Suprapubic skin (tissue), 4 donors: Measurements from ENCODE around the gene FSCN2. TPM values are rescaled to one million over a fixed set of nuclear protein-coding genes. Genes with fewer than 3 reads are reported as not detected.
"Not testable (repeated sequence)": the region's sequence is repeated elsewhere in the genome, so short reads cannot be mapped to it uniquely, and the experiment has no call there.

Experiments
- DNase-seq, 2 donors: peaks; one replicate each; pipeline ENCODE4 v3.0.0-alpha.2; 2019; ENCODE audit warnings: low spot score in 2 of 2
- H3K27ac ChIP-seq: fragments of 200-600 bp; sonication (generic); one replicate; pipeline ENCODE4 v1.5.1; 2019
- H3K27me3 ChIP-seq: fragments of 200-600 bp; sonication (generic); one replicate; pipeline ENCODE4 v1.5.1; 2019
- H3K36me3 ChIP-seq: fragments of 200-600 bp; sonication (generic); one replicate; pipeline ENCODE4 v1.5.1; 2019
- H3K4me1 ChIP-seq: fragments of 200-600 bp; sonication (generic); one replicate; pipeline ENCODE4 v1.5.1; 2019
- H3K4me3 ChIP-seq: fragments of 200-600 bp; sonication (generic); one replicate; pipeline ENCODE4 v1.5.1; 2019; ENCODE audit warnings: mild to moderate bottlenecking
- H3K9me3 ChIP-seq: fragments of 200-600 bp; sonication (generic); one replicate; pipeline ENCODE4 v1.5.1; 2019
- EP300 ChIP-seq: sonication (generic); formaldehyde crosslinking; IDR thresholded peaks from one replicate; pipeline ENCODE4 v1.6.1; 2017; ENCODE audit warnings: antibody characterized with exemption
- POLR2A ChIP-seq, 2 donors: fragments of 450-650 bp; IDR thresholded peaks; one replicate each; pipeline ENCODE4 v1.6.1; 2017; ENCODE audit warnings: antibody characterized with exemption in 2 of 2, mild to moderate bottlenecking in 2 of 2, moderate library complexity in 2 of 2
- POLR2AphosphoS5 ChIP-seq, 3 donors: sonication (generic); formaldehyde crosslinking; IDR thresholded peaks; one replicate each; pipeline ENCODE4 v1.6.1; 2017; ENCODE audit warnings: antibody characterized with exemption in 3 of 3
- WGBS: methylation state at CpG from one replicate; pipeline ENCODE4 v1.1.5; 2018; 5-methylcytosine and 5-hydroxymethylcytosine counted together
- total RNA-seq, 4 donors: library from RNA; depleted of rRNA; stranded (reverse); fragments of >200 nt; gene quantifications; one replicate each; pipeline ENCODE4 v1.1.0, GENCODE V29; 2016
- TF ChIP-seq, protein P1 (sequence below), 2 donors: fragments of 200-600 bp in 1 of 2; fragments of 450-650 bp in 1 of 2; sonication (generic) in 1 of 2; IDR thresholded peaks; one replicate each; pipeline ENCODE4 v1.5.1; 2016 to 2019; ENCODE audit warnings: antibody characterized with exemption in 2 of 2, mild to moderate bottlenecking in 1 of 2, moderate library complexity in 1 of 2

FSCN2 gene
- total RNA-seq, 4 donors from 2014 or later = 0.52 to 4.7 (median 3.3) TPM

DNA sequence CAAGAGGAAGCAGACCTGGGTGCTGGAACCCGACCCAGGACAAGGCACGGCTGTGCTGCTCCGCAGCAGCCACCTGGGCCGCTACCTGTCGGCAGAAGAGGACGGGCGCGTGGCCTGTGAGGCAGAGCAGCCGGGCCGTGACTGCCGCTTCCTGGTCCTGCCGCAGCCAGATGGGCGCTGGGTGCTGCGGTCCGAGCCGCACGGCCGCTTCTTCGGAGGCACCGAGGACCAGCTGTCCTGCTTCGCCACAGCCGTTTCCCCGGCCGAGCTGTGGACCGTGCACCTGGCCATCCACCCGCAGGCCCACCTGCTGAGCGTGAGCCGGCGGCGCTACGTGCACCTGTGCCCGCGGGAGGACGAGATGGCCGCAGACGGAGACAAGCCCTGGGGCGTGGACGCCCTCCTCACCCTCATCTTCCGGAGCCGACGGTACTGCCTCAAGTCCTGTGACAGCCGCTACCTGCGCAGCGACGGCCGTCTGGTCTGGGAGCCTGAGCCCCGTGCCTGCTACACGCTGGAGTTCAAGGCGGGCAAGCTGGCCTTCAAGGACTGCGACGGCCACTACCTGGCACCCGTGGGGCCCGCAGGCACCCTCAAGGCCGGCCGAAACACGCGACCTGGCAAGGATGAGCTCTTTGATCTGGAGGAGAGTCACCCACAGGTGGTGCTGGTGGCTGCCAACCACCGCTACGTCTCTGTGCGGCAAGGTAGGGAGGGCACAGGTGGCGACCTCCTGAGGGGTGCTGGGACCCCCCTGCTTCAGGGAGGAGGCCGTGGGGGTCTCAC is 667 bp downstream of the FSCN2 start:
- no peaks in the 10 kb centered on the region for H3K36me3 ChIP-seq
- no peak overlapping the region for H3K4me3 ChIP-seq
- 78% methylated on average over 13 of the region's 62 CpGs for WGBS
- TF ChIP-seq, protein P1, sequence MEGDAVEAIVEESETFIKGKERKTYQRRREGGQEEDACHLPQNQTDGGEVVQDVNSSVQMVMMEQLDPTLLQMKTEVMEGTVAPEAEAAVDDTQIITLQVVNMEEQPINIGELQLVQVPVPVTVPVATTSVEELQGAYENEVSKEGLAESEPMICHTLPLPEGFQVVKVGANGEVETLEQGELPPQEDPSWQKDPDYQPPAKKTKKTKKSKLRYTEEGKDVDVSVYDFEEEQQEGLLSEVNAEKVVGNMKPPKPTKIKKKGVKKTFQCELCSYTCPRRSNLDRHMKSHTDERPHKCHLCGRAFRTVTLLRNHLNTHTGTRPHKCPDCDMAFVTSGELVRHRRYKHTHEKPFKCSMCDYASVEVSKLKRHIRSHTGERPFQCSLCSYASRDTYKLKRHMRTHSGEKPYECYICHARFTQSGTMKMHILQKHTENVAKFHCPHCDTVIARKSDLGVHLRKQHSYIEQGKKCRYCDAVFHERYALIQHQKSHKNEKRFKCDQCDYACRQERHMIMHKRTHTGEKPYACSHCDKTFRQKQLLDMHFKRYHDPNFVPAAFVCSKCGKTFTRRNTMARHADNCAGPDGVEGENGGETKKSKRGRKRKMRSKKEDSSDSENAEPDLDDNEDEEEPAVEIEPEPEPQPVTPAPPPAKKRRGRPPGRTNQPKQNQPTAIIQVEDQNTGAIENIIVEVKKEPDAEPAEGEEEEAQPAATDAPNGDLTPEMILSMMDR (IDR thresholded peaks at IDR 0.05) = no peak
- no peak for TF ChIP-seq EP300
- TF ChIP-seq POLR2A (IDR thresholded peaks at IDR 0.05) = no peak
- TF ChIP-seq POLR2AphosphoS5 (IDR thresholded peaks at IDR 0.05) = no peak
- no peak for DNase-seq
- H3K4me1 ChIP-seq = peaks cover 10% of the 10 kb centered on the region
- no peak overlapping the region for H3K27ac ChIP-seq
- H3K27me3 ChIP-seq = peaks cover 30% of the 10 kb centered on the region
- H3K9me3 ChIP-seq = no peaks in the 10 kb centered on the region

DNA sequence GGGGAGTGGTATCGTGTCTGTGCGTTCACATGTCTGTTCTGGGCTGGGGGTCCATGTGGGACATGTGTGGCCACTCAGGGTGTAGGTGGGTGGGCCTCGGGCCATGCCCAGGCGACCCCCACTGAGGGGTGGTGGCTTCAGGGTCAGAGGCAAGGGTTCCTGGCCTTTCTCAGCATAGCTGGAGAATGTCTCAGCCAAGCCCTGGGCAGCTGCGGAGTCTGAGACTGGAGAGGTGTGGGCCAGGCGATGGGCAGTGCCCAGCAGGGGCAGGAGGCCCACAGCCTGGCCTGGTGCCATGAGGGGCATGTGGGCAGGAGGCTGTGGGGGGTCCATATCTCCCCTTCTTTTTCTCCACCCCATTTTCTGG is 1.2 kb downstream of the FSCN2 start:
- DNase-seq = no peak
- H3K4me3 ChIP-seq = no peak overlapping the region
- H3K4me1 ChIP-seq = peaks cover 10% of the 10 kb centered on the region
- WGBS = 100% methylated on average over 2 of the region's 6 CpGs
- no peaks in the 10 kb centered on the region for H3K36me3 ChIP-seq
- TF ChIP-seq EP300 (no peak), POLR2A (IDR thresholded peaks at IDR 0.05) (no peak), POLR2AphosphoS5 (IDR thresholded peaks at IDR 0.05) (no peak)
- TF ChIP-seq, protein P1 (IDR thresholded peaks at IDR 0.05) = no peak
- H3K27me3 ChIP-seq = peaks cover 34% of the 10 kb centered on the region
- no peak overlapping the region for H3K27ac ChIP-seq
- no peaks in the 10 kb centered on the region for H3K9me3 ChIP-seq

DNA sequence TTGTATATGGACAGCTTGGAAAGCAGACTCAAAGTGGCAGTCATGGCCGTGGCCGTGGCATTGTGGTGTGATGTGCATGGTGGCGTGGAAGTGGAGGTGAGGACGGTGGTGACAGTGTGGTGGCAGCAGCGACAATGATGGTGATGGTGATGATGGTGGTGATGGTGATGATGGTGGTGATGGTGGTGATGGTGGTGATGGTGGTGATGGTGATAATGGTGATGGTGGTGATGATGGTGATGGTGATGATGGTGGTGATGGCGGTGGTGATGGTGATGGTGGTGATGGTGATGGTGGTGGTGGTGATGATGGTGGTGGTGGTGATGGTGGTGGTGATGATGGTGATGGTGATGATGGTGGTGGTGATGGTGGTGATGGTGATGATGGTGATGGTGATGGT is 2.8 kb downstream of the FSCN2 start:
- DNase-seq, H3K27ac ChIP-seq: not testable (repeated sequence)
- WGBS = 80% methylated on average over 6 of the region's 6 CpGs

DNA sequence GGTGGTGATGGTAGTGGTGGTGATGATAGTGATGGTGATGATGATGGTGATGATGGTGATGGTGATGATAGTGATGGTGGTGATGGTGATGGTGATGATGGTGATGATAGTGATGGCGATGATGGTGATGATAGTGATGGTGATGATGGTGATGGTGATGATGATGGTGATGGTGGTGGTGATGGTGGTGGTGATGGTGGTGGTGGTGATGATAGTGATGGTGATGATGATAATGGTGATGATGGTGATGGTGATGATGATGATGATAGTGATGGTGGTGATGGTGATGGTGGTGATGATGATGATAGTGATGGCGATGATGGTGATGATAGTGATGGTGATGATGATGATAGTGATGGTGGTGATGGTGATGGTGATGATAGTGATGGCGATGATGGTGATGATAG is 3.8 kb downstream of the FSCN2 start:
- Histone ChIP-seq H3K4me1 (peaks cover 20% of the 10 kb centered on the region), H3K27me3 (peaks cover 44% of the 10 kb centered on the region)
- DNase-seq, H3K4me3 ChIP-seq, H3K36me3 ChIP-seq, H3K9me3 ChIP-seq, H3K27ac ChIP-seq: not testable (repeated sequence)
- 88% methylated on average over 3 of the region's 3 CpGs for WGBS

More for the DNA sequence above, 2.8 kb downstream of the FSCN2 start:
- H3K36me3 ChIP-seq, H3K4me3 ChIP-seq, H3K9me3 ChIP-seq: not testable (repeated sequence)
- Histone ChIP-seq H3K4me1 (peaks cover 11% of the 10 kb centered on the region), H3K27me3 (peaks cover 39% of the 10 kb centered on the region)

DNA sequence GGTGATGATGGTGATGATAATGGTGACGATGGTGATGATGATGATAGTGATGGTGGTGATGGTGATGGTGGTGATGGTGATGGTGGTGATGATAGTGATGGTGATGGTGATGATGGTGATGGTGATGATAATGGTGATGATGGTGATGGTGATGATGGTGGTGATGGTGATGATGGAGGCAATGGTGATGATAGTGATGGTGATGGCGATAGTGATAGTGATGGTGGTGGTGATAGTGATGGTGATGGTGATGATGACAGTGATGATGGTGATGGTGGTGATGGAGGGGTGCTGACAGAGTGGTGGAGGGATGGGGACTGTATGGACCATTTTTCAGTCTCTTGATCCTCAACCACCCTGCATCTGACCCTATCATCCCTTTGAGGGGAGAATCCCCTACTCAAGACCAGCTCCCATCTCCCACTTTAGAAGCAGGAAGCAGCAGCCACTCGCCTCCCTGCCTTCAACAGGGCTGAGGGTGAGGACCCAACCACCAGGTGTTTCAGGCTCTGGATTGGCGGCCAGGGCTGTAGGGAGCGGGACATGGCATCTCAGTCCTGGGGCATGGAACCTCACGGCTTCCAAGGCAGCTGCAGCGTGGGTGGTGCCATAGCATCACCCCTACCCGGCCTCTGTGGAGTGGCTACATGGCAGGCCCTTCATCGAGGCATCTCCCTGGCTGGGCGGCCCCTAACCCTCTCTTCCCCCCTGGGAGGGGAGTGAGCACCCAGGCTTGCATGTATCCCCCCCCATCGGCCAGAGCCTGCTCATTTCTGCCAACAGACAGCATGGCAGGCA is 4.5 kb downstream of the FSCN2 start:
- Histone ChIP-seq H3K27ac (no peak overlapping the region), H3K36me3 (no peaks in the 10 kb centered on the region), H3K4me1 (peaks cover 24% of the 10 kb centered on the region), H3K4me3 (no peak overlapping the region), H3K9me3 (no peaks in the 10 kb centered on the region), H3K27me3 (peaks cover 44% of the 10 kb centered on the region)
- TF ChIP-seq, protein P1 (IDR thresholded peaks at IDR 0.05) = no peak
- TF ChIP-seq POLR2AphosphoS5 (IDR thresholded peaks at IDR 0.05) (no peak), EP300 (no peak), POLR2A (IDR thresholded peaks at IDR 0.05) (no peak)
- no peak for DNase-seq
- 90% methylated on average over 5 of the region's 11 CpGs for WGBS
